OCI-M2 (cell line): ENCODE data around the gene ANKFN1.

Source experiments
- DNase-seq: peaks from one replicate; lab custom pipeline; 2025; ENCODE audit not compliant: unreplicated experiment; lab: John Stamatoyannopoulos, UW

ANKFN1 gene

DNA sequence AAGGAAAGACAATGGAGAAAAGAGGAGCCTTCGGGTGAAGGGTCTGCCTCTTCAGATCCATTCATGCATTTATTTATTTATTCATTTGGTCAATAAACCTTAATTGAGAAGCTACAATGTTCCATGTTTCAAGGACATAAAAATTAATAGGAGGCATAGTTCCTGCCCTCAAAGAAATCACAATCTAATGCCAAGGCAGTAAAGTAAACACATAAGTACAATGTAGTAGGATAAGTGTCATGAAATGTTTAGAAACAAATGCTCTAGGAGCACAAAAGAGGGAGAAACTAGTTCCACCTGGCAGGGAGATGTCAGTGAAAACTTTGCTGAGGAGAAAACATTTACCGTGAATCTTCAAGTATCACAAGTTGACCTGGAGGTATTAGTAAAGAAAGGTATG lies 336.7 kb downstream of the ANKFN1 start:
- no peak for DNase-seq

DNA sequence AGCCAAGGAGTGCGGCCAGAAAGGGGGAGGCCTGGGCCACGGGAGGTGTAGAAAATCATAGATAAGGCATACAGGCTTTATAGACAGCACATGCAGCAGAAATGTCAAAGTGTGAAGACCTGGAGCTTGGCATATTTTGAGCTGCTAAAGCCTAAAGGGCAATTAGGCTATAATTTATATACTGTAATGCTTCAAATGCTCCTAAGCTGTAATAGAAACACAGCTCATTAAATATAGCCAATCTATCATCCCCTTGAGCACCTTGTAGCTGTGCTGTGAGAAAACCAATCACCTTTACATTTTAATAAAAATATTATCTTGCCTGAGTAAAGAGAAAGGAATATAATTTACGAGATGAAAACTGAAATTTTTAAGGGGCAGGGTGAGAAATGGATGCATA lies 342.3 kb downstream of the ANKFN1 start:
- DNase-seq: no peak

DNA sequence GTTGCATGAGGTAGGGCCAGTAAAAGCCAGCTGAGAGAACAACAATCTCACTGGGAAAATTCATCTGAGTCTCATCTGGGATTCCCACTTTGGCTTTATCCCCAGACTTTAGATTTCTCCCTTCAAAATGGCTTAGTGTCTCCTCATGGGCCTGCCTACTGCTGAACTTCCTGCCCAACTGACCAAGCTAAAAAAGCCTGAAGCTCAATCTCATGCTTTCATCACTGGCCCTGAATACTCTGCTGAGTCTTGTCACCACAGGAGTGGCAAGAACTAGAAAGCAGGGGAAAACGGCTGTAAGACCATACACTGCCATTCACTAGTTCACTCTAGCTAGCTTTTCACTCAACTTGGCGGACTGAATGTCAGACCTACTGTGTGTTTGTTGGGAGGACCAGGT lies 343.9 kb downstream of the ANKFN1 start:
- DNase-seq: no peak

DNA sequence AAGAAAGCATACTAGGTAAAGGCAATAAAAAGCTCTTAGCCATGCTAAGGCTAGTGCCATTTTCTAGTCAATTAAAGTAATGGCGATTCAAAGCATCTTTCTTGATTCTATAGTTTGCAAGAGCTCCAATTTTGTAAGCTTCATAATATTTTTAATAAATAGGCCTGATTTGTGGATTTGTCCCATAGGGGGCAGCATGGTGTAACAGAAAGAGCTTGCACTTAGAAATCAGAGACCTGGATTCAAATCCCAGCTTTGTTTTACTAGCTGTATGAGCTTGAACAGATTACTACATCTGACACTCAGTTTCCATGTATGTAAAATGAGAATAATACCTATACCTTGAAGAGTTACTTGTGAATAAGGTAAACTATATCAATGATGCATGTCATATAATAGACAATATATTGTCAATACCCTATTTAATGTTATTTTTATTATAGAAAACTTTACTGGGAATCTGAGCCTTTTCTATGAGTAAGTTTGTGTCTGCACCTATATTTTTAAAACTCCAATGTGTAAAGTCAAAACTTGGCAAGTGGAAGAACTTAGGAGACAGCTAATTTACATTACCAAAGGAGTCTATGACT lies 346.6 kb downstream of the ANKFN1 start:
- DNase-seq: no peak

DNA sequence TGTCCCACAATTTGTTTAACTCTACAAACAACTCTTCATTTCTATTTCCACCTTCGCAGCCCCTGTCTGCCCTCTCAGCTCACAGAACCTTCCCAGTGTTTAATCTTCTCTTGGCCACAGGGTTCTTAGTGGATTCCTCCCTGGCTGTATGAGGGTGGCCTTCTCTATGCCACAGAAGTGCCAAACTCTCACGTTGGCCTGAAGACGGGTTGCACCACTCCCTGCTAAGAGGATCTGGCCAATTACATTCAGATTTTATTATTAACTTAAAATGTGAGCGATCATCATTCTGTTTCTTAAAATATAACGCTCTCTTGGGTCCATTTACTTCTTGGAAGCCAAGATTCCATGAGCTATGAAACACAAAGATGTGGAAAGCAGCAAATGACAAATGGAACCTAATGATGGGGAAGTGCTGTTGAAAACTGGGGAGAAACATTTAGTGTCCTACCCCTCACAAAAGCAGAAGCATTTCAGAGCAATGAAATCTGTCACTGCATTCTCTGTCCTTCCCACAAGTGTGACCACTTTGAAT lies 348.9 kb downstream of the ANKFN1 start:
- no peak for DNase-seq

DNA sequence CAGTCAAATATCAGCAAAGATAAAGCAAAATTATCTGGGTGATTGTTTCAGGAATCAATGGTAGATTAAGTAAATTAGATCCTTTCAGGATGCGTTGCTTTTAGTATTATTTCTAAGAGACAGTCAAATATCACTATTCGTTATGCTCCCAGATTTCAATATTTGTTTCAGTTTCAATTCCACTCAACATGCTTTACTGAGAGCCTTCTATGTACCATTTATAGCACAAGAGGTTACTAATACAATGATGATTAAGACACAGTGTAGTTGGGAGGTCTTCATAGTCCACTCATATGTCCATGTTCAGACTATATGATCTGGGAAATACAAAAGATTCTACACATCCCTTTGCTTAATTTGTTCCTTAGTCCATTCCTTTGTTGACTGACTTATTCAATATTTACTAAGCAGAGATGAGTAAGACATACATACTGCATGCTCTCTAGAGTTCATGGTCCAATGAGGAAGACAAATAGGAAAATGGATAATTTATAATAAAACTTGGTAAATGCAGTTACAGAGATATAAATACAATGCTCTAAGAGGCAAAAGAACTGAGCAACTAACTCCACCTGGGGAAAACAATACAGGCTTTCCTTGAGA lies 352.0 kb downstream of the ANKFN1 start:
- DNase-seq: no peak

DNA sequence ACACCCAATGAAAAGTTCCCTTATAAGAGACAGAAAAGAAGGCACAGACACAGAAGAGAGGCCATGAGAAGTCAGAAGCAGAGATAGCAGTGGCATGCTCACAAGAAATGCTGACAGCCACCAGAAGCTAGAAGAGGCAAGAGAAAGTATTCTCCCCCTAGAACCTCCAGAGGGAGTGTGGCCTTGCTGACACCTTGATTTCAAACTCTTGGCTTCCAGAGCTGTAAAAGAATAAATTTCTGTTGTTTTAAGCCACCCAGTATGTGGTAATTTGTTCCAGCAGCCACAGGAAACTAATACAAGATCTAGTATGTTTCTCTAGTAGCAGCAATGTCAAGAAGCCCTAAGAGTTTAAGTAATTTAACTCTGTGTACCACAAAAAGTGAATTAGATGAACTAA lies 353.1 kb downstream of the ANKFN1 start:
- no peak for DNase-seq

DNA sequence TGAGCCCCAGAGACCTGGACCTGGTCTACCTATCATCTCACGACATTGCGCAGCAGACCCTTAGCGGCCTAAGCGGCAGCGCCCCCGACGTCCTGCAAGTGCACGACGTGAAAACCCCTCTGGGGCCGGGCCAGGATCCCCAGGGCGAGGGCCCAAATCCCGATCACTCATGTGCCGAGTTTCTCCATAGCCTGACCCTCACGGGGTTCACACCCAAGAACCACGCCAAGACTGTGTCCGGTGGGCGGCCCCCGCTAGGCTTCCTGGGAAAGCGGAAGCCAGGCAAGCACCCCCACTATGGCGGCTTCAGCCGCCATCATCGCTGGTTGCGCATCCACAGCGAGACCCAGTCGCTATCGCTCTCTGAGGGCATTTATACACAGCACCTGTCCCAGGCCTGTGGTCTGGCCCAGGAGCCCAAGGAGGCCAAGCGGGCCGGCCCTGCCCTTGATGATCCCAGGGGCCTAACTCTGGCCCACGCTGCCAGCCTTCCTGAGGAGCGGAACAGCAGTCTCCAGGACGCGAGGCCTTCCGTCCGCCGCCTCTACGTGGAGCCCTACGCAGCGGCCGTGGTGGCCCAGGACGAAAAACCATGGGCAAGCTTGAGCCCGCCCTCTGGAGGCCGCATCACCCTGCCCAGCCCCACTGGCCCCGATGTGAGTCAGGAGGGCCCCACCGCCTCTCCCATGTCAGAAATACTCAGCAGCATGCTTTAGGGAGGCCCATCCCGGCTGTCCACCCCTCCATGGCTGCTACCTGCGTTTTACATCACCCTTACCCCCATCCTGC lies 357.5 kb downstream of the ANKFN1 start:
- DNase-seq: no peak

DNA sequence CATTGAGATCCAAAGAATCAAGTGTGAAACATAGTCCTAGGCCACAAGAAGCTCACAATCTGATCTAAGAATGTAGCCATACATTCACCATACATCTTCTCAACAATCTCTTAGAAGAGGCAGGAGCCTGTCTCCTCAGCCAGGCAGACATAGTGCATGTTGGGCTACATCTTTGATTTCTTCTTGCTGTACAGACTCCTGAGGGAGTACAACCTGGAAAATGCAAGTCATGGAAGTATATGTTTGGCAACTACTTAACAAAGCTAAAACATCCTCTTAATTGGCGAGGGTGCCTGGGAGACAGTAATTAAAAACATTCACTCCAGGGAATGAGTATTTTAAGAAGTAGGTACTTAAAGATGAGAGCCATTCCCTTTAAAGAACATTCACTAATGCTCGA lies 361.0 kb downstream of the ANKFN1 start:
- no peak for DNase-seq

DNA sequence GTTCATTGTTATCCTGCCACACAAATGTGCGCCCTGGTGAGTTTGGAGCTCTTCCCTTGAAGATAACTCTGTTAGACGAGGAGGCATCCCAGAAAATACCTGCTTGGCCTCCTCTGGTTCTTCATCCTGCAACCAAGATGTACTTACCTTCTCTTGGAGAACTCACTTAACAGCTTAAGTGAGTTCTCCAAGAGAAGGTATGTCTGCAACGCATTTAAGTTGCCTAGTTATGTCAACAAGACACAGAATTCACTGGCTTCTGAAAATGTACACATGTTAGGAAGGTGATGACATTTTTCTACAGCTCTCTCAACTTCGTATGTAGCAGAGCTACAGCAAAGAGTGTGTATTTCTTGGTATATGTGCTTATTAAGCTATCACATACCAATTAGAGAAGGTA lies 361.6 kb downstream of the ANKFN1 start:
- DNase-seq: no peak

DNA sequence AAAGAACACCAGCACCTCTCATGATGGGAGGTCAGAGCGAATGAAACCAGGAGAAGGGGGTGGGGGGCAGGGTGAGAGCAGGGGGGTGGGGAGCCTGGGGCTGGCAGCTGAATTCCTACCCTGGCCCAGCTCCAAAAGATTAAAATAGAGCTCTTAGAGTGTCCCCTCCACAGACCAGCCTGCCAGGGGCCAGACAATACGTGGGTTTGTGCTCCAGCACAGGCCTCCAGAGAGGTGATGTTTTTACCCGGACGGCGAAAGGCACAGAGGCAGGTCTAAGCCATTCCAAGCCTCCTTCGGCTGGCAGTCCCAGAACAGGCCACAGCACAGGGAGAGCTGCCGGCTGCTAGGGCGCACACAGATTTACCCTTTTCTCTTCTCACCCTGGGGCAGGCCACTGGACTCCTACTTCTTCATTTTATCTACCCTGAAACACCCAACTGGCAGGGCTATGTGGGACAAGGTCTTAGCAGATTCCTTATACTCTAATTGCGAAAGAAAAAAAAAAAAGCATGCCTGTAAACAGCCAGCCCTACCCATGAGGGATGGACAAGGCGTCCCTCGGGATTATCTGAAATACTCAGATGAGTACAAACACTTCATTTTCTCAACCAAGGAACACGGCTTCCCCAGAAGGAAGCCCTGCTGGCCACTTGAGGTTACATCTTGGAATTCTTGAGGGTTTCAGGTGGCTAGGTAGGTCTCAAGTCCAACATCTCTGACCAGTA lies 368.3 kb downstream of the ANKFN1 start:
- no peak for DNase-seq

DNA sequence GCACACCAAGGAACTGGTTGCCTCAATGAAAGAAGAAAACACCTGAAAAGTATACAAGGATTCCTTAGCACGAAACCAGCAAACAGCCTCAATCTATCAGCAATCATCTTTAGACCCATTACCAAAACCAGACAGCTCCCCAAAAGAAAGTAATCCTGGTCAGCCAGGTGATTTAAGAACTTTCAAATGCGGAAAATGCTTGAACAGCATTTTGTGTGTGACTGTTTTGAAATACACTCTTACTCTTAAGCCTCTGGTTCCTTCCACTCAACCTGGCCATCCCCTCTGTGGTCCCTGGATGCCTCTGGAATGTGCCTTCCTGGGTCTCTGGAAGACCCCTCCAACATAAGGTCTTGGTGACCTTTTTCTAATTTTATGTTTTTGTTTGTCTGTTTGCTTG lies 369.8 kb downstream of the ANKFN1 start:
- no peak for DNase-seq

DNA sequence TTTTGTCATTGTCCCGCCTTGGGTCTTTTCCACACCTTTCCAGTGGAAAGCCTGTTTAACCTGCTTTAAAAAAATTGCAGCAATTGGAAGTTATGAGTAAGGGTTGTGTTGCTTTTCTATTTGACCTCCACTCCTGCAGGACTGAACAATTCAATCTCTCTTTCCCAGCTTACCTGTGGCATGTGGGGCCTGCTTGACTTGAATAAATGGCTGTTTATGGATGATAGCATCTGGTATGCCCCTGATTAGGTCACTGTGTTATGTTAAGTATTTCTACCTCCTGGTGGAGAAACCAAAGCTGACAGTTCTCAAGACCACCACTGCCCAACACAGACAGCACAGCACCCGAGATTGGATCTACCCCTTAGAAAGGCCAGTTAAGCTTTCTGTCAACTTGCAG lies 375.4 kb downstream of the ANKFN1 start:
- no peak for DNase-seq

DNA sequence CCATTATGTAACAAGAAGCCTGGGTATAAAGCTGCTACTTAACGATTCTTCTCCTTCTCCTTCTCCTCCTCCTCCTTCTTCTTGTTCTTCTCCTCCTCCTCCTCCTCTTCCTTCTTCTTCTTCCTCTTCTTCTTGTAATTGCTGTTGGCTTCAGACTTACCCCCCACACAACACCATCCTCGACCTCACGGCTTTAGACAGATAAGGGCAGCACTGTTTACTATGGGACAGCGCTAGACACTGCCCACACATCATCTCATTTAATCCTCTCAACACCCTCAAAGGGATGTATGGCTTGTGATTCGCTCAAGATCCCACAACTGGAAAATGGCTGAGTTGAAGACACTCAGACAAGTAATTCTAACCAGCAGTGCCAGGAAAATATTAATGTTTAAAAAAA lies 379.7 kb downstream of the ANKFN1 start:
- DNase-seq: no peak

DNA sequence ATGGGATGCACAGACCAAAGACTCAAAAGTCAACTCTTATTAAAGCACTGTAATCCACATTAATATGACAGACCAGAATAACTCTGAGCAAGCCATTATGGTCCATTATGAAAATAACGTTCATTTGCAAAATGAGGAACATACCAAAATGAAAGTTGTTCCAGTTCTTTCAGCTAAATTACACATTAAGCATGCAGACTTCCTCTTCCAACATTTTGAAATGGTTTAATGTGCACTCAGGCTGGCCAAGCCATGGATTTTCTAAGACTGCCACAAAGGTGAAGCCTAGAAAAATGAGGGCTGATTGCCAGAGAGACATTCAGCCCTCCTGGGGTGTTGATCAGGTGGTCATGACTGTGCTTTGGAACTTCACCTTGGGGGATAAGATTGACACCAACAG lies 383.5 kb downstream of the ANKFN1 start:
- DNase-seq: no peak

DNA sequence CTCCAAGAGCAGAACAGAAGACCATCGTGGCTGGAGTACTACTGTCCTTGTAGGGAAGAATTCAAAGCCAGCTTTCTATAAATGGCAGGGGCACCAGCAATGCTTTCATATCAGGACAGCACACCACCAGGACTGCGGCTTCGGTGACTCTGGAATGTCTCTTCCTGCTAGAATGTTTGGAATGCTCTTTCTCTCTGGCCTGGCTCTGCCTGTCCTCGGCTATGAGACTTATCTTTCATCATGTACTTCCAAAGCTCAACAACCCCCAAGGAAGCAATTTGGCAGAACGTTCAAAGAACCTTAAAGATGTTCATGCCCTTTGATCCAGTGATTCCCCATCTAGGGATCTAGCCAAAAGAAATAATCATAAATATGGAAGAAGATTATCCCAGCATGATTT lies 387.6 kb downstream of the ANKFN1 start:
- no peak for DNase-seq

DNA sequence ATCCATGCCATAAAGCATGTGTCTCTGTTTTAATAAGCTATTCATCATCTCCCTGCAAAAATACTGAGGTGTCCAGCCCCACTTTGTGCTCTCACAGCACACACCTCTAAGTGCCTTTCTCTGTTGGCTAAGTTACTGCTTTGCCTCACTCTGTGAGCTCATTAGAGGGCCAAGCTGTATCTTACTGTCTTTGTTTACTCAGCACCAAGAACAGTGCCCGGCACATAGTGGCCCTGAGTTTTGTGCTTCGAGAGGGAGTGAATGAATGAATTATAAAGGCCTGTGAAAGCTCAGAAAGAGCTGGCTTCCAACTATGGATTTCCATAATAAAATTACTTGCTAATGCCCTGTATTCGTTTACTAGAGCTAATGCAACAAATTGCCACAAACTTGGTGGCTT lies 390.0 kb downstream of the ANKFN1 start:
- DNase-seq: no peak

DNA sequence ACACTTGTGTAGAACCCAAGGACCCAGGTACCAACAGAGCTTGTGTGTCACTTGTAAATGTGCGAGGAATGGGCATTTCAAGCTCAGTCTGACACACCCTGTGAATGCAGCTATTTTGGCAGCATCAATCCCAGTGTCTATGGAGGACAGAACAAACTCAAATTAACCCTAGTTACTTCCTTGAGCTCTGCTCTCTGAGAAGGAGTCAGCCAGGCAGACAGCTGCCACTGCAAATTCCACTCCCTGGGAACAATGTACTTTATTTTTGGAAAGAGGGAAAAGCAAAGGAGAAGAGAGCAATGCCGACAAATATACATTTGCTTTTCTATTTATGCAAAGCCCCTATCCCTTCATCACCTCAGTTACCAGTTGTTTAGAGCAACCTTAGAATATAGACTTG lies 391.8 kb downstream of the ANKFN1 start:
- no peak for DNase-seq

DNA sequence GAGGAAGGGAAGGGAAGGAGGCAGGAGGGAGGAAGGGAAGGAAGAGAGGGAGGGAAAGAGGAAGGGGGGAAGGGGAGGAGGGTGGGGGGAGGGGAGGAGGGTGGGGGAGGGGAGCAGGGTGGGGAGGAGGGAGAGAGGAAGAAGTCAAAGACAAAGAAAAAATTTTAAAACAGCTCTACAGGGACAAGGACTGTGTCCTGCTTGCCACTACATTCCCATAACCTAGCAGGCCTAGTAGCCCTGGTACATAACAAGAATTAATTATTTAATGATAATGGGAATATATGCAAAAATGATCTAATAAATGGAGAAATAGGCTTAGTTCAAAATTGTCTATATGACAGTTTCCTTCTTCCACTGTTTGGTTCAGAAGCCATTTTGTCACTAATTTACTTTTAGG lies 392.7 kb downstream of the ANKFN1 start:
- DNase-seq: no peak

DNA sequence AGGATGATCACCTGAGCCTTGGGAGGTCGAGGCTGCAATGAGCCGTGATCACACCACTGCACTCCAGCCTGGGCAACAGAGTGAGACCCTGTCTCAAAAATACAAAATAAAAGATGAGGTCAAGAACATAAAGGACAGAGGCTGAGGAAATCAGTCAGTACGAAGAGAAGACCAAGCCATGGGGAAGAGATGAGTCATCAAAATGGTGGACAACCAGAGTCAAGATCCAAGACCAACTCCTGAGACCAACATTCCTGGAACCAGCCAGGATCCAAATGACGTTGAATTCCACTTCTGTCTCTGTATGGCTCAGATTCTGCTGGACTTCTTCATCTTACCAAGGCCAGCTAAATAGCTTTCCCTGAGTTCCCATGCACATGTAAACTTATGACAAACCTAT lies 395.4 kb downstream of the ANKFN1 start:
- DNase-seq: no peak

DNA sequence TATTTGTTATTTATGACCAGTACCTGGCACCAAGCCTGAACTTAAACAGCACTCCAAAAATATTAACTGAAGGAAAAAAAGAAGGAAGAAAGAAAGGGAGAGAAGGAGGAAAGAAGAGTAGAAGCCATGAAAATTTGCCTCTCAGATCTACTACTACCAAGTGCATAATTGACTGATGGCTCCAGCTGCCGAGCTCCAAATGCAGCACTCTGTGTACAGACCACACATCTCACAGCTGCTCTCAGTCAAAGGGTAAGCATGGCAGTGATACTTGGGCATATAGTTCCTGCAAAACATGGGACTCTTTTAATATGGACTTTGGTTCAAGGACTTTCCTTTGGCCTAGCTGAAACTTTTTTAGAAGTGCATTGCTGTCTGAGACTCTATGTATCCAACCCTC lies 396.2 kb downstream of the ANKFN1 start:
- no peak for DNase-seq

DNA sequence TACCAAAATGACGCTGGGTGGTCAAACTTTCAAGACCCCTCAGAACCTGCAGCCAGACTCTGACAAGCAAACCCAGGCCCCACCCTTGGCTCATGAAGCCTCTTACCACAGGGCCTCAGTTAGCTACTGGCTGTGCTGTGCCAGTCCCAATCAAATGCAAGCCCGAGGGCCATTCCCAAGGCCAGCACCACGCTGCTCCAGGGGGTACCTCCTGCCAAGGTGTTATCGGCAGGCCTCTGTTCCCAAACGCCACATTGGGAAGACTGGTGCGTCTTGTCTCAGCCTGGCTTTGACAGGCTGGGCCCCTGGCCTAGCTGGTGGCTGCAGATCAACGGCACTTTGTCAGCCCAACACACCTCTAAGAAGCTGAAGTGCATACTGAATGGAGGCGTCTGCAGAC lies 404.4 kb downstream of the ANKFN1 start:
- no peak for DNase-seq
